Keratinocyte (primary cell): ENCODE data around the gene TXNDC17. TPM values are rescaled to one million over a fixed set of nuclear protein-coding genes. Genes with fewer than 3 reads are reported as not detected.

ENCODE experiments used
- DNase-seq: peaks from one replicate; pipeline ENCODE4 v3.0.0-alpha.2; 2011; ENCODE audit warnings: low read depth, missing footprints, low spot score
- FAIRE-seq: peaks from 2 replicates; lab custom pipeline; 2011; peaks lifted over from hg19 to GRCh38; lab: Jason Lieb, UNC
- H2AFZ ChIP-seq: 2 replicates; pipeline ENCODE4 v1.6.0; 2012; ENCODE audit warnings: low read length, control low read depth, inconsistent platforms; ENCODE audit not compliant: control insufficient read depth
- H3K27ac ChIP-seq: 2 replicates; pipeline ENCODE4 v1.5.1; 2011; ENCODE audit warnings: low read length; ENCODE audit not compliant: control insufficient read depth, insufficient read depth
- H3K27me3 ChIP-seq: 3 replicates; pipeline ENCODE4 v1.6.0; 2011; ENCODE audit warnings: low read length; ENCODE audit not compliant: control insufficient read depth, insufficient read depth; ENCODE audit errors: extremely low read depth
- H3K36me3 ChIP-seq, 2 experiments: 2 replicates in 1 of 2; 3 replicates in 1 of 2; pipeline ENCODE4 v1.5.1; 2011; ENCODE audit warnings: low read length in 2 of 2, mild to moderate bottlenecking in 1 of 2; ENCODE audit not compliant: control insufficient read depth in 2 of 2, insufficient read depth in 2 of 2; ENCODE audit errors: extremely low read depth in 1 of 2
- H3K4me1 ChIP-seq: 3 replicates; pipeline ENCODE4 v1.5.1; 2011; ENCODE audit warnings: low read length; ENCODE audit not compliant: control insufficient read depth, insufficient read depth; ENCODE audit errors: extremely low read depth
- H3K4me2 ChIP-seq: 3 replicates; pipeline ENCODE4 v1.6.0; 2011; ENCODE audit warnings: low read depth, low read length; ENCODE audit not compliant: control insufficient read depth, insufficient read depth; ENCODE audit errors: extremely low read depth
- H3K4me3 ChIP-seq, 3 experiments: fragments of 200-600 bp in 1 of 3; sonication (generic) in 1 of 3; 2 replicates in 2 of 3; 3 replicates in 1 of 3; pipeline ENCODE4 v1.5.1; 2011 to 2016; ENCODE audit warnings: low read length in 3 of 3, mild to moderate bottlenecking in 3 of 3, control low read depth in 2 of 3, inconsistent platforms in 1 of 3, low read depth in 1 of 3, mixed read lengths in 1 of 3, mixed run types in 1 of 3, moderate library complexity in 1 of 3; ENCODE audit not compliant: control insufficient read depth in 2 of 3, insufficient read depth in 2 of 3; ENCODE audit errors: extremely low read depth in 1 of 3
- H3K79me2 ChIP-seq: 2 replicates; pipeline ENCODE4 v1.6.0; 2012; ENCODE audit warnings: low read length; ENCODE audit not compliant: control insufficient read depth, insufficient read depth
- H3K9ac ChIP-seq: 3 replicates; pipeline ENCODE4 v1.6.0; 2011; ENCODE audit warnings: low read length; ENCODE audit not compliant: control insufficient read depth, insufficient read depth; ENCODE audit errors: extremely low read depth
- H3K9me1 ChIP-seq: 3 replicates; pipeline ENCODE4 v1.6.0; 2011; ENCODE audit warnings: low read length; ENCODE audit not compliant: control insufficient read depth, insufficient read depth; ENCODE audit errors: extremely low read depth
- H3K9me3 ChIP-seq: 2 replicates; pipeline ENCODE4 v1.5.1; 2012; ENCODE audit warnings: low read depth, low read length; ENCODE audit not compliant: control insufficient read depth
- H4K20me1 ChIP-seq: 3 replicates; pipeline ENCODE4 v1.6.0; 2011; ENCODE audit warnings: low read length; ENCODE audit not compliant: control insufficient read depth, insufficient read depth; ENCODE audit errors: extremely low read depth
- EZH2 ChIP-seq: IDR thresholded peaks from one replicate; pipeline ENCODE4 v1.6.1; 2012; ENCODE audit warnings: inconsistent platforms, mild to moderate bottlenecking, low read length, moderate library complexity
- dilution Hi-C: fragments of 300-500 bp; cut with MboI; formaldehyde crosslinking; loops from one replicate; pipeline ENCODE4 v1.7.0; 2020; ENCODE audit warnings: low sequenced_read_pairs; ENCODE audit not compliant: extremely low pct_ligation_motif_present
- polyA plus RNA-seq, 5 experiments: library from polyadenylated mRNA; depleted of rRNA in 3 of 5; stranded (reverse) in 3 of 5; stranded (forward) in 1 of 5; unstranded in 1 of 5; fragments of >200 nt; gene quantifications; 1 replicate in 1 of 5; 2 replicates in 3 of 5; 3 replicates in 1 of 5; pipeline versions ENCODE4 v1.2.1 to v1.2.3, GENCODE V29; 2011 to 2012; ENCODE audit warnings: missing spikeins in 2 of 5, low read depth in 1 of 5, low replicate concordance in 1 of 5
- TF ChIP-seq, protein P1 (sequence below), 3 experiments: IDR thresholded peaks in 1 of 3; conservative IDR thresholded peaks in 1 of 3; optimal IDR thresholded peaks in 1 of 3; 2 replicates in 2 of 3; 3 replicates in 1 of 3; pipeline versions ENCODE3 to v1.5.1; 2011; ENCODE audit warnings: low read length in 3 of 3, mild to moderate bottlenecking in 3 of 3, moderate library complexity in 2 of 3, control low read depth in 1 of 3, inconsistent platforms in 1 of 3; ENCODE audit not compliant: insufficient read depth in 2 of 3; ENCODE audit errors: extremely low read depth in 1 of 3

The TXNDC17 gene
- polyA plus RNA-seq, 1 donor (not counting 4 experiments of a cell fraction or from before 2014, with no cell fraction given): 1,215 TPM

DNA sequence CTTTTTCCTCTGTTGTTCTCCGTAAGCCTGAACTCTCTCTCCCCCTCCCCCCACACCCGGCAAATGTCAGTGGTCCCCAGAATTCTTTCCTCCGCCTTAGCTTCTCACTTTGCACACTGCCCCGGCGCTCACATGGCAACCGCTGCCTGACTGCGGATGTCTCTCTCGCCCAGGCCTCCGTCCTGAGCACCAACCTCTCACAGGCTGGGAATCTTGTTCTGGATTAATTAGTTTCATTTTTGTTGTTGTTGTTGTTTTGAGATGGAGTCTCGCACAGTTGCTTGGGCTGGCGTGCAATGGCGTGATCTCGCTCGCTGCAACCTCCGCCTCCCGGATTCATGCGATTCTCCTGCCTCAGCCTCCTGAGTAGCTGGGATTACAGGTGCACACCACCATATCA lies 27.4 kb downstream of the TXNDC17 start:
- H3K9me3 ChIP-seq: no peaks in the 10 kb centered on the region
- no peaks in the 10 kb centered on the region for H3K36me3 ChIP-seq
- H3K9me1 ChIP-seq: no peaks in the 10 kb centered on the region
- H3K27ac ChIP-seq: peak overlapping the region; percentile 92
- no peak for TF ChIP-seq EZH2
- TF ChIP-seq, protein P1, sequence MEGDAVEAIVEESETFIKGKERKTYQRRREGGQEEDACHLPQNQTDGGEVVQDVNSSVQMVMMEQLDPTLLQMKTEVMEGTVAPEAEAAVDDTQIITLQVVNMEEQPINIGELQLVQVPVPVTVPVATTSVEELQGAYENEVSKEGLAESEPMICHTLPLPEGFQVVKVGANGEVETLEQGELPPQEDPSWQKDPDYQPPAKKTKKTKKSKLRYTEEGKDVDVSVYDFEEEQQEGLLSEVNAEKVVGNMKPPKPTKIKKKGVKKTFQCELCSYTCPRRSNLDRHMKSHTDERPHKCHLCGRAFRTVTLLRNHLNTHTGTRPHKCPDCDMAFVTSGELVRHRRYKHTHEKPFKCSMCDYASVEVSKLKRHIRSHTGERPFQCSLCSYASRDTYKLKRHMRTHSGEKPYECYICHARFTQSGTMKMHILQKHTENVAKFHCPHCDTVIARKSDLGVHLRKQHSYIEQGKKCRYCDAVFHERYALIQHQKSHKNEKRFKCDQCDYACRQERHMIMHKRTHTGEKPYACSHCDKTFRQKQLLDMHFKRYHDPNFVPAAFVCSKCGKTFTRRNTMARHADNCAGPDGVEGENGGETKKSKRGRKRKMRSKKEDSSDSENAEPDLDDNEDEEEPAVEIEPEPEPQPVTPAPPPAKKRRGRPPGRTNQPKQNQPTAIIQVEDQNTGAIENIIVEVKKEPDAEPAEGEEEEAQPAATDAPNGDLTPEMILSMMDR (optimal IDR thresholded peaks at IDR 0.05 in 1 of 3, IDR thresholded peaks at IDR 0.05 in 1 of 3, conservative IDR thresholded peaks at IDR 0.05 in 1 of 3; ENCODE audit: extremely low read depth in 1 of 3, insufficient read depth in 2 of 3, low read length in 3 of 3): no peak
- no peak overlapping the region for H2AFZ ChIP-seq
- H4K20me1 ChIP-seq: no peaks in the 10 kb centered on the region
- no peak overlapping the region for H3K9ac ChIP-seq
- FAIRE-seq: no peak
- no peak for DNase-seq
- no peaks in the 10 kb centered on the region for H3K79me2 ChIP-seq
- no peak overlapping the region for H3K4me2 ChIP-seq
- dilution Hi-C loops: no loop called here
- no peaks in the 10 kb centered on the region for H3K27me3 ChIP-seq
- H3K4me1 ChIP-seq: peaks cover 41% of the 10 kb centered on the region
- H3K4me3 ChIP-seq: no peak overlapping the region

DNA sequence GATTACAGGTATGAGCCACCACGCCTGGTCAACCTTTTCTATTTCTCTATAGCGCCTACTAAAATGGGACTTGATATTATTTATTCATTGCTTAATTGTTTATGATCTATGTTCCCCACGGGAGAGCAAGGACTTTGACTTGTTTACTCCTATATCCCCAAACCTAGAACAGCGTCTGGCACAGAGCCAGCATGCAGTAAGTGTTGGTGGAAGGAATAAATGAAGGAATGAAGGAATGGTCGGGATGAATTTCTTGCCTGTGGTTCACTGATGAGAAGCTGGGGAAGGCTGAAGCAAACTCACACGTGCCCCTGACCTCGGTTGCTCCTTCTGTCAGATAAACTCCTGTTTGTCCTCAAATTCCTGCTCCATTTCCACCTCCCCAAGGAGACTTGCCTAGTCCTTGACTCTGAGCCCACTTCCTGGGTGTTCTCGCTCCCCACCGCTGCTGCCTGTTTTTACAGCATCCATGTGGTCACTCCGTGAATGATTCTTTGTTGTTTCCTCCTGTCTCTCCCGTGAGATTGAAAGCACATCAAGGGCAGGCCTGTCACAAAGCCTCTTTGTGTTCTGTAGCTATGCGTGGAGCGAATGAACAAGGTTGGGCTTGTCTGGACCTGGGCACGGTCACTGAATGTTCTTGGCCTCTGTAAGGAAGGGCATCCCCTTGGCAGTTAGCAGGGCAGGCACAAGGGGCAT lies 28.0 kb downstream of the TXNDC17 start:
- H2AFZ ChIP-seq: peak overlapping the region; percentile 57
- no peaks in the 10 kb centered on the region for H3K9me3 ChIP-seq
- peaks cover 41% of the 10 kb centered on the region for H3K4me1 ChIP-seq
- no peaks in the 10 kb centered on the region for H3K79me2 ChIP-seq
- H3K4me2 ChIP-seq: peak overlapping the region; percentile 84
- H3K27ac ChIP-seq: peak overlapping the region; percentile 92
- DNase-seq (no peak), FAIRE-seq (no peak)
- H3K4me3 ChIP-seq: peak overlapping the region in 1 of 3 experiments; percentile 31
- H3K9me1 ChIP-seq: no peaks in the 10 kb centered on the region
- dilution Hi-C loops: no loop called here
- no peaks in the 10 kb centered on the region for H3K27me3 ChIP-seq
- H3K9ac ChIP-seq: peak overlapping the region; percentile 61
- H3K36me3 ChIP-seq: no peaks in the 10 kb centered on the region
- no peak for TF ChIP-seq EZH2
- TF ChIP-seq, protein P1 (optimal IDR thresholded peaks at IDR 0.05 in 1 of 3, IDR thresholded peaks at IDR 0.05 in 1 of 3, conservative IDR thresholded peaks at IDR 0.05 in 1 of 3; ENCODE audit: extremely low read depth in 1 of 3, insufficient read depth in 2 of 3, low read length in 3 of 3): no peak
- no peaks in the 10 kb centered on the region for H4K20me1 ChIP-seq
